ENCODE measurements around the gene ERGIC1.

- TF ChIP-seq, protein P1, sequence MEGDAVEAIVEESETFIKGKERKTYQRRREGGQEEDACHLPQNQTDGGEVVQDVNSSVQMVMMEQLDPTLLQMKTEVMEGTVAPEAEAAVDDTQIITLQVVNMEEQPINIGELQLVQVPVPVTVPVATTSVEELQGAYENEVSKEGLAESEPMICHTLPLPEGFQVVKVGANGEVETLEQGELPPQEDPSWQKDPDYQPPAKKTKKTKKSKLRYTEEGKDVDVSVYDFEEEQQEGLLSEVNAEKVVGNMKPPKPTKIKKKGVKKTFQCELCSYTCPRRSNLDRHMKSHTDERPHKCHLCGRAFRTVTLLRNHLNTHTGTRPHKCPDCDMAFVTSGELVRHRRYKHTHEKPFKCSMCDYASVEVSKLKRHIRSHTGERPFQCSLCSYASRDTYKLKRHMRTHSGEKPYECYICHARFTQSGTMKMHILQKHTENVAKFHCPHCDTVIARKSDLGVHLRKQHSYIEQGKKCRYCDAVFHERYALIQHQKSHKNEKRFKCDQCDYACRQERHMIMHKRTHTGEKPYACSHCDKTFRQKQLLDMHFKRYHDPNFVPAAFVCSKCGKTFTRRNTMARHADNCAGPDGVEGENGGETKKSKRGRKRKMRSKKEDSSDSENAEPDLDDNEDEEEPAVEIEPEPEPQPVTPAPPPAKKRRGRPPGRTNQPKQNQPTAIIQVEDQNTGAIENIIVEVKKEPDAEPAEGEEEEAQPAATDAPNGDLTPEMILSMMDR (IDR thresholded peaks at IDR 0.05; ENCODE audit: low read depth, low read length, poor library complexity, severe bottlenecking): no peak
- no peak for TF ChIP-seq EZH2phosphoT487 (IDR thresholded peaks at IDR 0.05; ENCODE audit: borderline replicate concordance, low read length)
Observed at GRCh38 chr5:172799416-172799815, 34.6 kb upstream of the ERGIC1 start.
